ENCODE measurements around the gene TOMM70. TPM values are rescaled to one million over a fixed set of nuclear protein-coding genes. Genes with fewer than 3 reads are reported as not detected.
"Not testable (repeated sequence)": the region's sequence is repeated elsewhere in the genome, so short reads cannot be mapped to it uniquely, and the experiment has no call there.

Gene TOMM70
- total RNA-seq, 1 experiment from 2014 or later = 107 TPM

GRCh38 chr3:100364421-100364820 lies 36.5 kb downstream of the TOMM70 start:
- DNase-seq (ENCODE audit: low read depth) = no peak

- no peak for DNase-seq (ENCODE audit: low read depth)
Measured at GRCh38 chr3:100361897-100362296, 39.0 kb downstream of the TOMM70 start.

- DNase-seq (ENCODE audit: low read depth) = no peak
Measured at GRCh38 chr3:100360757-100361496, 40.0 kb downstream of the TOMM70 start.

- DNase-seq (ENCODE audit: low read depth) = no peak
Measured at GRCh38 chr3:100359035-100359434, 41.9 kb downstream of the TOMM70 start.

GRCh38 chr3:100358413-100358812 lies 42.5 kb downstream of the TOMM70 start:
- DNase-seq (ENCODE audit: low read depth) = no peak

- no peak for DNase-seq (ENCODE audit: low read depth)
Measured at GRCh38 chr3:100354850-100355249, 46.0 kb downstream of the TOMM70 start.

- no peak for DNase-seq (ENCODE audit: low read depth)
Measured at GRCh38 chr3:100352296-100353231, 48.3 kb downstream of the TOMM70 start.

- DNase-seq (ENCODE audit: low read depth) = not testable (repeated sequence)
Measured at GRCh38 chr3:100351770-100352169, 49.1 kb downstream of the TOMM70 start.

- DNase-seq (ENCODE audit: low read depth) = no peak
Measured at GRCh38 chr3:100348727-100349126, 52.2 kb downstream of the TOMM70 start.

GRCh38 chr3:100340527-100340926 lies 60.4 kb downstream of the TOMM70 start:
- DNase-seq (ENCODE audit: low read depth) = no peak

GRCh38 chr3:100339786-100340185 lies 61.1 kb downstream of the TOMM70 start:
- DNase-seq (ENCODE audit: low read depth) = no peak

GRCh38 chr3:100338911-100339310 lies 62.0 kb downstream of the TOMM70 start:
- no peak for DNase-seq (ENCODE audit: low read depth)

- not testable (repeated sequence) for DNase-seq (ENCODE audit: low read depth)
Measured at GRCh38 chr3:100336229-100336628, 64.7 kb downstream of the TOMM70 start.

- peak; percentile 54 for DNase-seq (ENCODE audit: low read depth)
Measured at GRCh38 chr3:100335434-100335833, 65.5 kb downstream of the TOMM70 start.

- DNase-seq (ENCODE audit: low read depth) = peak; percentile 90
Measured at GRCh38 chr3:100334488-100335351, 66.2 kb downstream of the TOMM70 start, which contains the start of gene NIT2. TSS of gene NIT2 (plus strand) at chr3:100334757. CDS start at chr3:100334792, 35 bp downstream.

GRCh38 chr3:100333970-100334487 lies 66.9 kb downstream of the TOMM70 start:
- no peak for DNase-seq (ENCODE audit: low read depth)

GRCh38 chr3:100333051-100333450 lies 67.8 kb downstream of the TOMM70 start:
- no peak for DNase-seq (ENCODE audit: low read depth)

- DNase-seq (ENCODE audit: low read depth) = no peak
Measured at GRCh38 chr3:100331660-100332059, 69.2 kb downstream of the TOMM70 start.

- no peak for DNase-seq (ENCODE audit: low read depth)
Measured at GRCh38 chr3:100330651-100331050, 70.2 kb downstream of the TOMM70 start.

GRCh38 chr3:100329800-100330489 lies 70.9 kb downstream of the TOMM70 start:
- no peak for DNase-seq (ENCODE audit: low read depth)

GRCh38 chr3:100327377-100327776 lies 73.5 kb downstream of the TOMM70 start:
- DNase-seq (ENCODE audit: low read depth) = not testable (repeated sequence)

Data from Daoy (cell line).